GM06990 (cell line): ENCODE data around the gene TMEM135.

Source experiments
- DNase-seq: peaks from one replicate; pipeline ENCODE4 v3.0.0-alpha.2; 2011; ENCODE audit not compliant: insufficient read length; ENCODE audit errors: extremely low read depth
- H3K27me3 ChIP-seq: replicated peaks from 2 replicates; pipeline ENCODE4 v1.6.0; 2011; ENCODE audit warnings: low read length; ENCODE audit not compliant: control insufficient read depth, insufficient read depth
- H3K36me3 ChIP-seq: 2 replicates; pipeline ENCODE4 v1.5.1; 2011; ENCODE audit warnings: low read length; ENCODE audit not compliant: control insufficient read depth, insufficient read depth
- H3K4me3 ChIP-seq: replicated peaks from 2 replicates; pipeline ENCODE4 v1.5.1; 2011; ENCODE audit warnings: low read depth, mild to moderate bottlenecking, control low read depth, low read length
- TF ChIP-seq, protein P1 (sequence below): IDR thresholded peaks from 2 replicates; pipeline ENCODE4 v1.5.1; 2011; ENCODE audit warnings: low read length, control low read depth, mild to moderate bottlenecking, inconsistent platforms; ENCODE audit not compliant: insufficient read depth, poor library complexity, severe bottlenecking

The TMEM135 gene

GRCh38 chr11:87251560-87251959 lies 213.8 kb downstream of the TMEM135 start:
- TF ChIP-seq, protein P1, sequence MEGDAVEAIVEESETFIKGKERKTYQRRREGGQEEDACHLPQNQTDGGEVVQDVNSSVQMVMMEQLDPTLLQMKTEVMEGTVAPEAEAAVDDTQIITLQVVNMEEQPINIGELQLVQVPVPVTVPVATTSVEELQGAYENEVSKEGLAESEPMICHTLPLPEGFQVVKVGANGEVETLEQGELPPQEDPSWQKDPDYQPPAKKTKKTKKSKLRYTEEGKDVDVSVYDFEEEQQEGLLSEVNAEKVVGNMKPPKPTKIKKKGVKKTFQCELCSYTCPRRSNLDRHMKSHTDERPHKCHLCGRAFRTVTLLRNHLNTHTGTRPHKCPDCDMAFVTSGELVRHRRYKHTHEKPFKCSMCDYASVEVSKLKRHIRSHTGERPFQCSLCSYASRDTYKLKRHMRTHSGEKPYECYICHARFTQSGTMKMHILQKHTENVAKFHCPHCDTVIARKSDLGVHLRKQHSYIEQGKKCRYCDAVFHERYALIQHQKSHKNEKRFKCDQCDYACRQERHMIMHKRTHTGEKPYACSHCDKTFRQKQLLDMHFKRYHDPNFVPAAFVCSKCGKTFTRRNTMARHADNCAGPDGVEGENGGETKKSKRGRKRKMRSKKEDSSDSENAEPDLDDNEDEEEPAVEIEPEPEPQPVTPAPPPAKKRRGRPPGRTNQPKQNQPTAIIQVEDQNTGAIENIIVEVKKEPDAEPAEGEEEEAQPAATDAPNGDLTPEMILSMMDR: no peak
- no peaks in the 10 kb centered on the region for H3K27me3 ChIP-seq
- no peak for DNase-seq
- no peak overlapping the region for H3K4me3 ChIP-seq
- no peaks in the 10 kb centered on the region for H3K36me3 ChIP-seq

DNA sequence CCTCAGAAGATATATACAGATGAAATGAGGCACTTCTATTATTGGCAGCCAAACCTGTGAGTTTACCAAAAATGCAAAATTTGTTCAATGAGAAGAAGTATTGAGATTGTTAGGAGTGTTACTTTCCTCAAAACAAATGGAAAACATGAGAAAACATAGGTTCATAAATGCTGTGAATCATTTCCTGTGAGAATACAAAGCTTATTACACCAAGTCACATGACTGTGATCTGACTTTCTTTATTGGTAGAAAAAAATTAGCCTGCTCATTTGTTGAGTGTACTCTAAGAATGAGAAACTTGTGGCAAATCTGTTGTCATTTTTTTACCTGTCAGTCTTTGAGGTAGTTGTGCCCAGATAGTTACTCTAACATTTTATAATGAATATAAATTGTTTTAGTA lies 215.1 kb downstream of the TMEM135 start:
- H3K27me3 ChIP-seq: no peaks in the 10 kb centered on the region
- no peak overlapping the region for H3K4me3 ChIP-seq
- H3K36me3 ChIP-seq: no peaks in the 10 kb centered on the region
- TF ChIP-seq, protein P1: no peak
- DNase-seq: no peak

DNA sequence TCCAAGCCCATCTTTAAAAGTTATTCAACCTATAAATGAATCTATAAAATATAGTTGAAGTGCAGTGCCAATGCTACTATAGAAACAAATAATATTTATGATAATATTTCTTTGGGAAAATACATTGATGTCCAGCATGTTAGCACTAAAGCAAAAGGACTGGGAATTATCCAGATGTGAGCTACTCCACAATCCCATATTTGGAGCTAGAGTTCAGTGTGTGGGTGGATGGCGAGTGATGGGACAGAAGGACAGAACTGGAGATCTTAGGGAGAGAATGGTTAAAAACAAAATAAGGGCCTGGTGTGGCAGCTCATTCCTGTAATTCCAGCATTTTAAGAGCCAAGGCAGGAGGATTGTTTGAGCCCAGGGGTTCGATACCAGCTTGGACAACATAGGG lies 216.8 kb downstream of the TMEM135 start:
- no peaks in the 10 kb centered on the region for H3K27me3 ChIP-seq
- no peak for DNase-seq
- no peak overlapping the region for H3K4me3 ChIP-seq
- H3K36me3 ChIP-seq: no peaks in the 10 kb centered on the region
- TF ChIP-seq, protein P1: no peak

- Histone ChIP-seq H3K36me3 (no peaks in the 10 kb centered on the region), H3K27me3 (no peaks in the 10 kb centered on the region), H3K4me3 (no peak overlapping the region)
- TF ChIP-seq, protein P1: no peak
- DNase-seq: no peak
Observed at GRCh38 chr11:87255589-87255988, 217.9 kb downstream of the TMEM135 start.

GRCh38 chr11:87256694-87257340 lies 219.1 kb downstream of the TMEM135 start:
- no peaks in the 10 kb centered on the region for H3K27me3 ChIP-seq
- TF ChIP-seq, protein P1: no peak

More at GRCh38 chr11:87256694-87257340, 219.1 kb downstream of the TMEM135 start:
- H3K36me3 ChIP-seq: no peaks in the 10 kb centered on the region
- no peak overlapping the region for H3K4me3 ChIP-seq
- no peak for DNase-seq
